Peyer's patch (tissue), 4 donors: ENCODE data around the gene TRIM22.
"Not testable (repeated sequence)": the region's sequence is repeated elsewhere in the genome, so short reads cannot be mapped to it uniquely, and the experiment has no call there.

Experiments used
- POLR2A ChIP-seq, 2 donors: fragments of 450-650 bp; IDR thresholded peaks; one replicate each; pipeline ENCODE4 v1.5.1; 2017; ENCODE audit warnings: antibody characterized with exemption in 2 of 2, mild to moderate bottlenecking in 2 of 2, moderate library complexity in 2 of 2
- TF ChIP-seq, protein P1 (sequence below), 6 experiments: fragments of 450-650 bp in 4 of 6; fragments of 200-600 bp in 2 of 6; sonication (generic) in 1 of 6; IDR thresholded peaks; one replicate each; pipeline ENCODE4 v1.5.1; 2017 to 2019; ENCODE audit warnings: antibody characterized with exemption in 6 of 6, mild to moderate bottlenecking in 3 of 6, moderate library complexity in 1 of 6

DNA sequence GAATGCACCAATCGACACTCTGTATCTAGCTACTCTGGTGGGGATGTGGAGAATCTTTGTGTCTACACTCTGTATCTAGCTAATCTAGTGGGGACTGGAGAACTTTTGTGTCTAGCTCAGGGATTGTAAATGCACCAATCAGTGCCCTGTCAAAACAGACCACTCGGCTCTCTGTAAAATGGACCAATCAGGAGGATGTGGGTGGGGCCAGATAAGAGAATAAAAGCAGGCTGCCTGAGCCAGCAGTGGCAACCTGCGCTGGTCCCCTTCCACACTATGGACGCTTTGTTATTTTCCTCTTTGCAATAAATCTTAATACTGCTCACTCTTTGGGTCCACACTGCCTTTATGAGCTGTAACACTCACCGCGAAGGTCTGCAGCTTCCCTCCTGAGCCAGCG is 6.0 kb upstream of the TRIM22 start:
- TF ChIP-seq, protein P1, sequence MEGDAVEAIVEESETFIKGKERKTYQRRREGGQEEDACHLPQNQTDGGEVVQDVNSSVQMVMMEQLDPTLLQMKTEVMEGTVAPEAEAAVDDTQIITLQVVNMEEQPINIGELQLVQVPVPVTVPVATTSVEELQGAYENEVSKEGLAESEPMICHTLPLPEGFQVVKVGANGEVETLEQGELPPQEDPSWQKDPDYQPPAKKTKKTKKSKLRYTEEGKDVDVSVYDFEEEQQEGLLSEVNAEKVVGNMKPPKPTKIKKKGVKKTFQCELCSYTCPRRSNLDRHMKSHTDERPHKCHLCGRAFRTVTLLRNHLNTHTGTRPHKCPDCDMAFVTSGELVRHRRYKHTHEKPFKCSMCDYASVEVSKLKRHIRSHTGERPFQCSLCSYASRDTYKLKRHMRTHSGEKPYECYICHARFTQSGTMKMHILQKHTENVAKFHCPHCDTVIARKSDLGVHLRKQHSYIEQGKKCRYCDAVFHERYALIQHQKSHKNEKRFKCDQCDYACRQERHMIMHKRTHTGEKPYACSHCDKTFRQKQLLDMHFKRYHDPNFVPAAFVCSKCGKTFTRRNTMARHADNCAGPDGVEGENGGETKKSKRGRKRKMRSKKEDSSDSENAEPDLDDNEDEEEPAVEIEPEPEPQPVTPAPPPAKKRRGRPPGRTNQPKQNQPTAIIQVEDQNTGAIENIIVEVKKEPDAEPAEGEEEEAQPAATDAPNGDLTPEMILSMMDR (IDR thresholded peaks at IDR 0.05): not testable (repeated sequence)
- TF ChIP-seq POLR2A (IDR thresholded peaks at IDR 0.05): peak in 1 of 2 donors; percentile 32
